ENCODE measurements around the gene ANKHD1.

DNA sequence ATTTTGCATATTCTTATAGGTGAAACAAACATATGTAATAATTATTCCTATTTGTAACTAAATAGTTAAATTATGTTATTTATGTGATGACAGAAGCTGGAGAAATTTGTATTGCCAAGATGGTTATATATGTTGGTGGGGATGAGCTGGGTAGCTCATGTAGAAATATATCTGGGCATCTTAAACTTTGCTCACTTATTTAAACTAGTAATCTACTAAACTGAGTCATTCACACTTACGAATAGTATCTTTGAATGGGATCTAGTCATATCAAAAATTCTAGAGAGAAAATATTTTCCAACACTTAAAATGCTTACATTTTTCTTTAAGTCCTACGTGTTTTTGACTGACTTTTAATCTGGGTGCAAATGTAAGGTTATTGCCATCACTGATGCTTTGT, 101.2 kb downstream of the ANKHD1 start:
- TF ChIP-seq MNT (conservative IDR thresholded peaks at IDR 0.05) = no peak
- TF ChIP-seq, protein P1, sequence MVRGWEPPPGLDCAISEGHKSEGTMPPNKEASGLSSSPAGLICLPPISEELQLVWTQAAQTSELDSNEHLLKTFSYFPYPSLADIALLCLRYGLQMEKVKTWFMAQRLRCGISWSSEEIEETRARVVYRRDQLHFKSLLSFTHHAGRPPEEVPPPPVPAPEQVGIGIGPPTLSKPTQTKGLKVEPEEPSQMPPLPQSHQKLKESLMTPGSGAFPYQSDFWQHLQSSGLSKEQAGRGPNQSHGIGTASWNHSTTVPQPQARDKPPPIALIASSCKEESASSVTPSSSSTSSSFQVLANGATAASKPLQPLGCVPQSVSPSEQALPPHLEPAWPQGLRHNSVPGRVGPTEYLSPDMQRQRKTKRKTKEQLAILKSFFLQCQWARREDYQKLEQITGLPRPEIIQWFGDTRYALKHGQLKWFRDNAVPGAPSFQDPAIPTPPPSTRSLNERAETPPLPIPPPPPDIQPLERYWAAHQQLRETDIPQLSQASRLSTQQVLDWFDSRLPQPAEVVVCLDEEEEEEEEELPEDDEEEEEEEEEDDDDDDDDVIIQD (CRISPR knock-in tag; IDR thresholded peaks at IDR 0.05) = no peak
- TF ChIP-seq, protein P2, sequence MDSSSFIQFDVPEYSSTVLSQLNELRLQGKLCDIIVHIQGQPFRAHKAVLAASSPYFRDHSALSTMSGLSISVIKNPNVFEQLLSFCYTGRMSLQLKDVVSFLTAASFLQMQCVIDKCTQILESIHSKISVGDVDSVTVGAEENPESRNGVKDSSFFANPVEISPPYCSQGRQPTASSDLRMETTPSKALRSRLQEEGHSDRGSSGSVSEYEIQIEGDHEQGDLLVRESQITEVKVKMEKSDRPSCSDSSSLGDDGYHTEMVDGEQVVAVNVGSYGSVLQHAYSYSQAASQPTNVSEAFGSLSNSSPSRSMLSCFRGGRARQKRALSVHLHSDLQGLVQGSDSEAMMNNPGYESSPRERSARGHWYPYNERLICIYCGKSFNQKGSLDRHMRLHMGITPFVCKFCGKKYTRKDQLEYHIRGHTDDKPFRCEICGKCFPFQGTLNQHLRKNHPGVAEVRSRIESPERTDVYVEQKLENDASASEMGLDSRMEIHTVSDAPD (CRISPR knock-in tag; IDR thresholded peaks at IDR 0.05) = no peak
- TF ChIP-seq ZBTB49 (CRISPR knock-in tag; IDR thresholded peaks at IDR 0.05; ENCODE audit: borderline replicate concordance) = no peak
- no peak for TF ChIP-seq HDAC6 (IDR thresholded peaks at IDR 0.05; ENCODE audit: low read depth, low read length)
- TF ChIP-seq ZNF584 (CRISPR knock-in tag; IDR thresholded peaks at IDR 0.05; ENCODE audit: low read depth) = no peak
- TF ChIP-seq GATAD2B (IDR thresholded peaks at IDR 0.05; ENCODE audit: borderline replicate concordance) = no peak
- TF ChIP-seq CHD4 (IDR thresholded peaks at IDR 0.05; ENCODE audit: insufficient read depth, insufficient replicate concordance, low read depth, low read length, poor library complexity, severe bottlenecking) = no peak
- TF ChIP-seq JUND (IDR thresholded peaks at IDR 0.05; ENCODE audit: borderline replicate concordance, low read depth, low read length) = no peak
- TF ChIP-seq JUND (tag; IDR thresholded peaks at IDR 0.05; ENCODE audit: borderline replicate concordance, low read depth, low read length) = no peak
- TF ChIP-seq ZNF316 (IDR thresholded peaks at IDR 0.05) = no peak
- no peak for TF ChIP-seq NBN (IDR thresholded peaks at IDR 0.05; ENCODE audit: low read depth)
- no peak for TF ChIP-seq USF2 (CRISPR knock-in tag; IDR thresholded peaks at IDR 0.05)
- no peak for TF ChIP-seq PHF21A (IDR thresholded peaks at IDR 0.05; ENCODE audit: borderline replicate concordance, low read depth)
